ENCODE measurements around the gene CHN2.

CHN2 gene

DNA sequence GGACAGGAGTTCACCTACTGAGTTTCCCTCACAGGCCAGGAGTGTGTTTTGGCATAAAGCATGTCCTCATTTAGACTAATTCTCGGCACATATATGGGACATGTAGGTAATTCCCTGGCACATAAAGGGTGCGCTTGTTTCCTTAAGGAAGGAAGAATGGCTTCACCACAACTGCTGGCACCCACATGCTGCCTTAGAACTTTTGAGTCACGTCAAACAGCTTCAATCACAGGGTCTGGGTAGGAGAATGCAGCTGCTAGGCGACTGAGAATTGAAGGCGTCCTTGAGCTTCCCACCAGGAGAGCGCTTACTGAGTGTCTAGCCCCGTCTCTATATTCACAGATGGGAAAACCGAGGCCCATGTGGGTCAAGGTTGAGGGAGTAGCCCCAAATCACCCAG is 146.1 kb downstream of the CHN2 start:
- no peak for FAIRE-seq

DNA sequence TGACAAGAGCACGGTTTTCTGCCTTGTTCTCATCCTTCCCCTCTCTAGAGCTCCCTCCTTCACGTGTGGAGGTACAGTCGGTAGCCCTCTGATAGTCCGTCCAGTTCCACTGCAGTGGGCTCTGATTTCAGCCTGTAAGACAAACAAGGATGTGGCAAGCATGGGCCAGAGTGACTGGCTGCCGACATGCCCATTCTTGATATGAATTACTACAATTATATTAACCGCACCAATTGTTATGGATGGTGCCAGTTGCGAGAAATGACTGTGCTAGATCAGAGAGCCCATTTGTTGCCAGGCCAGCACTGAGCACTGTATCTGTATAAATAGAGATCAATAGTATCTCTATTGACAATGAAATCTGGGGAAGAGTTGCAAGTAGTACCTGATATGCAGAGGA is 146.6 kb downstream of the CHN2 start:
- FAIRE-seq, result no peak

DNA sequence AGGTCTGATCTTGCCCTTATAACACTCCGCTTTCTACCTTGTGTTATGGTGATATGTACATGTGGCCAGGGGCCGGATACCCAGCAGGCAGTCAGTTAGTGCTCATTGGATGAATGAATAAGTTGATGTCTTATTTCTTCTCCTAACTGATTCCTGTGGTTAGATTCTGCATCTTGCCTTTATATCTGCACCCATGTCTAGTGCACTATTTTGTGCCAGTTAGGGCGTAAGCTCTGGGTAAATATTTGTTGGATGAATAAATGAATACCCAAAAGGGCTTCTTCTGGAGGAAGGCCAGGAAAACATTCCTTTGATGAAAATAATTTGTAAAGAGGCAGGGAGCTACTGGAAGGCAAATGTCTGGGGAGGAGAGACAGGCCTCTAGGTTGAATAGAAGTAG is 148.2 kb downstream of the CHN2 start:
- FAIRE-seq, result no peak

DNA sequence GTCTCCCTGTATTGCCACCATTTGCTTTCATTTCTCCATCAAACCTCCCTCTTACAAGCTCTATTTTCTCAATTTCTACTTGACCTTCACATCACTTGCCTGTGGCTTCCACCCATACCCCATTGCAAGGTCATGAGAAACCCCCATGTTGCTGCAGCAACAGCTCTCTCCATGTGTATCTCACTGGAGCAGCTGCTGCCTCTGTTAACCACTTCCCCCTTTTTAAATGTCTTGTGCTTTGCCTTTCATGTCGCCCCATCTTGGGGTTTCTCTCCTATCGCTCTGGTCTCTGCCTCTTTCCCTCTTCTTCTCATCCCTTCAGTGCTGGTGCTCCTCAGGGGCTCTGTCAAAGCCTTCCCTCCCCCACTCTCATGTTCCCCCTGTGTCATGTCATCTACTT is 148.8 kb downstream of the CHN2 start:
- FAIRE-seq, result no peak

DNA sequence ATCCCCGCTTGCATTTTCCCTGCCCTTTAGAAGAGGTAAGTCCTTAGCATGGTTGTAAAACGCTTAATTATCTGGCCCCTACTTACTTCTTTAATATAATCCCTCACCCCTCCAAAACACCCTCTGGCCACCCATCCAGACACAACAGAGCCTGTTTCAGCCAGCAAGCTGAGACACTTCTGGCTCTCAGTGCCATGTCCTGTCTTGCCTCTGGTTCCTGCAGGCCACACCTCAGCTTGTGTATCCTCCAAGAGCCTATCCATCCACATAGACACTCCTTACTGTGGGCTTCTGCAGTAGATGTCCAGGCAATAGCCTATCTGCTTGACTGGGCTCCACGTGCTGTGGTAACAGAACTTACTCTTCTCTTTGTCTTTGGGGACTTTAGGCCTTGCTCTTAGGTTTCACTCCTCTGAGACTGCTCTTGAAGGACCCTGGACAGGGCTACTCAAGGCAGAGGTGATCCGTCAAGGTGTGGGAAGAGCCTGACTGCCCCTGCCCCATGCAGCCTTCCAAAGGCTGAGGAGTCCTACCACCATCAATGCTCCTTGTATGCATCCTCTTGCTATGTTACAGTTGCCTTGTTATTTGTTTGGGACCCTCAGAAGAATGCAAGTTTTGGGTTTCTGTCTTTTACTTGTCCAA is 149.9 kb downstream of the CHN2 start:
- no peak for FAIRE-seq

DNA sequence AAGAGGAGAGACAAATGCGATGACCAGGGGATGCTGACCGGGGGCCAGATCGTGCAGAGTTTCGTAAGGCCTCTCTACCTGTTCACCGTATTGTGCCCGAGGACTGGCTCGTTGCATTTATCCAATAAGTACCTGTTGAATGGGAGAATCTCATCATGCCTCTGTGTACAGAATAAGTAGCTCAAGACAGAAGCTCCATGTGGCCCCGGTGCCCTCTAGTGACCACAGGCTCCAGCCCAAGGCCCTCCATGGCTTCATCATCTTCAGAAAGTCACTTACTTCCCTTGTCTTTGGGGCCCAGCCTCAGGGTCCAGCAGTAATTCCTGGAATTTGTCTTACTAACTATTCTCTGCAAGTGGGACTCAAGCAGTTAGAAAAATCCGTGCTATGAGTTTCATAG is 151.0 kb downstream of the CHN2 start:
- FAIRE-seq, result no peak

DNA sequence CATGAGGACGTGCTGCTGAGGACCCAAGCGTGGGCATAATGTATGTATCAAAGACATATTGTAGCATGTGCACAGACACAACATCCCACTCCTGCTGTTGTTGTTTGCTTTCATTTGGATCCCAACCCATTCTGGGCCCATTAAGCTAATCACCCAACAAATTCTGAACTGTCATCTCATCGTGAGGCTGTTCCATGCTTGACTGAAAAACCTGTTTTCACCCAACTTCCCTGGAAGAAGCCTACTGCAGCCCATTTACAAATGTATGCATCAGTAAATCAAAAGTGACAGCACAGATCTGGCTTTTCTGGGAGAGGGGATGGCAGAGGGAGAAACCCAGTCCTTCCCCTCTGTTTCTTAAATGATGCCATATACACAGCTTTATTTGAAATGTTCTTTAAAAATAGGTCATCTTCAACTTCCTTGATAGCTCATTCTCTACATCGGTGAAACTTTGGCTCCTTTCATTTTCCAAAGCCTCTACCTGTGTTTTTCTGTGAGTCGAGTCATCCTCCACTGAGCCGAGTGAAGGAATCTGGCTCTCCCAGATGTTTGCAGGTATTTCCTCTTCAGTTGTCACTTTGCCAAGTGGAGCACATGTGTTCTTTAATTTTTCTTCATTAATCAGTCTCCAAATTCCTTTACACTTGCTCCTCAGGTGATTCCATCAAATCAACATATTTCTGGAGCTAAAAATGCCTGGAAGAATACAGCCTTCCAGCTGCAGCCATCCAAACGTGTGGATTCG is 151.8 kb downstream of the CHN2 start:
- FAIRE-seq, result no peak

DNA sequence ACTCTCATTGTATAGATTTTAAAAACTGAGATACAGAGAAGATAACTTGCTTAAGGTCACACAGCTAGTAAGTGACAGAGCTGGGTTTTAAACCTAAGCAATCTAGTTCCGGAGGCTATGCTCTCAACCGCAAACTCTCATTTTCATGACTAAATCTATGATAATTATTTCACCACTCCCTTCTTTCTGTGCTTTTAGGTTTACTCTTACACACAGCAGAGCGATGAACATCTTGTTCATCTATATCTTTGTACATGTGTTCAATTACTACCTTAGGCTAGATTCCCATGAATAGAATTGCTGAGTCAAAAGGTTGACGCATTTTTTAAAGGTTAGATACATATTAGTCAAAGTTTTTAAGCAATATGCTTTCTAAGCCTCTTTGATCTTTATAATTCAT is 154.8 kb downstream of the CHN2 start:
- no peak for FAIRE-seq

DNA sequence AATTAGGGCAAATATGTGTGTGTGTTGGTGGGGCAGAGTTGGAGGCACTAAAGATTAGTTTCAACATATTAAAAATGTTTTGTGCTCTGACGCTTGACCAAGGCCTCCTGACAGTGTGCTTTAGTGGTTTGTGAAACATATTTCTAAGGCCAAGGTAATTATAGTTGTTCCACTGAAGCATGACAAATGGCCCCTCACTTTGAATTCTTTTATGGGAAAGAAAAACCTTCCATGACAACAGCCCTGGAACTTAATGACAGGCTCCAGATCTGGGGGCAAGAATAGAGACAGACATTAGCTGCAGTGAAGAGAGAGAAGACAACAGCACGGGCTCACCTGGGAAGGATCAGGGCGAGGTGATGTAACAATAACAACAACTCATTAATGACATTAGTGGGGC is 155.8 kb downstream of the CHN2 start:
- FAIRE-seq, result no peak

DNA sequence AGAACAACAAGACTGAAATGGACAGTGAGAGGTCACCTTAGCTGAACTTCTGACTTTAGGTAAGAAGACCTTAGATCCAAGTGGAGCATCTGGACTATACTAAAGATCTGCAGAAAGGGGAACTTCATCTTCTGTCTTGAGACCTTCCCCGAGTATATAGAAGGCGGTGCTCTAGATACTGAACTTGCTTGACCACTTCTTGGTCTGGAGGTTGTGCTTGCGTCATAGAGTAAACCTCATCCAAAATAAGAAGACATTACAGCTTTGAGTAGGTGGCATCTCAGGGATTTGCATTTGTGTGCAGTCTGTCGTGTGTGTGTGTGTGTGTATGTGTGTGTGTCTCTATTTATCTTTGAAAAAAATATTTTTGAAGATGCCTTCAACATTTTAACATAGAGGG is 157.5 kb downstream of the CHN2 start:
- FAIRE-seq, result no peak

DNA sequence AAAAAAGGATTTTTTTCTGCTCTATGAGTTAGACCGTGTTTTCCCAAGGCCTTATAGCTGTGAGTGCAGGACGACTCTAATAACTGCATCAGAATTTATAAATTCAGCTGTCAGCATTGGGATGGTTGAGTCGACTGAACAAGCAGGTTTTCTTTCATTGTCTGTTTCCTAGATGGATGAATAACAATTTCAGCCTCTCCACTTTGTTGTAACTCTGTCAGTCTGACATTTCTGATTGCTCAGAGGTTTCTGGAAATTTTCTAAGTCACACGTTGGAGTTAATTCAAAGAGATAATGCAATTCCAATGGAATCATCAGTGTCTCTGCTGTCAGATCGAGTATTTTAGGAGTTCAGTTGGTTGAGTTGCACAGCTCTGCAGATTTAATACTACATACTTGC is 159.2 kb downstream of the CHN2 start:
- FAIRE-seq, result no peak

DNA sequence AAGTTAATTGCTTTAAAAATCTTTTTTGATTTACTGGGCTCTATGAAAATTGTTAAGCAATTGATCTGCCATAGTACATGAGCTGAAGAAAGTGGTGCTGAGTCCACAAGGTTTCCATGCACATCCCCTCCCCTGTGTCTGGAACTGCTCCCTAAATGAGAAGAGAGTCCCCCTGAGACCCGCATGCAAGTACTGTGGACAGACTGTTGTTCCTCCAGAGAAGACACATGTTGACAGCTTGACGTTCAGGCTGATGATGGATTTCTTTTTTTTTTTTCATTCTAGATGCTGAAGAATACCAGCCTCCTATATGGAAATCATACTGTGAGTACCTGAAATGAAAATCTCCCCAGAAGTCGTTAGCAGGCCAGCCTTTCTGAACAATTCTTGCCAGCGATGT is 159.8 kb downstream of the CHN2 start:
- no peak for FAIRE-seq

DNA sequence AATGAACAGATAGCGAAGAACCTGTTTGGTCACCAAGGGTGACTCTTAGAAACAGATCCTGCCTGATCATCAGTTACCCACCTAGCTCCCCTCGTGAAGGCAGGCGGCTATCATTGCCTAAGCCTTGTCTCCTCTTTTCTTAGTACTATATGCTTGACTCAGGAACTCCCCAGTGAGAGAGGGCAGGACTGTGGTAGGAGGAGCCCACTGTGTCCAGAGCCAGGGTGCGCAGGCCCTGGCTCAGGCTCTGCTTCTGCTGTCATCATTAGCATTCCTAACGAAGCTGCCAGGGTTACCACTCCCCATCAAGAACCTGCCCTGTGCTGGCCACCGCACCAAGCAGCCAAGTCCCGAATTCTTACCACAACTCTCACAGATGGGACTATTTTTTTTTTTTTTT is 160.8 kb downstream of the CHN2 start:
- no peak for FAIRE-seq

DNA sequence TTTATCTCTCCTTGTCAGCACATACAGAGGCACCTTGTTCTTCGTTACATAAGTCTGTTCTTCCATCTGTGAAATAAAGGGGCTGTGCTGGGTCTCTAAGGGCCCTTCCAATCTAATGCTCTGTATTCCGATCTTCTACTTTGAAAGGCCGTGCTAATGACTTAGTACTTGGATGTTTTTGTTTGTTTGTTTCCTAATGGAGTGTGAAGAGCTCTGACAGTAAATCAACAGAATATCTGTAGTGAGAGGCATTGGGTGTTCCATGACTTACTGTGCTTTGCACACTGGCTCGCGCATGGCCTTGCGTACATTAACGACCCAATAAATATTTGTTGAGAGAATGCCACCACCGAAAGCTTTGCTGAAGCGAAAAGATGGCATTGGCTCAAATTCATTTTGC is 162.1 kb downstream of the CHN2 start:
- no peak for FAIRE-seq

DNA sequence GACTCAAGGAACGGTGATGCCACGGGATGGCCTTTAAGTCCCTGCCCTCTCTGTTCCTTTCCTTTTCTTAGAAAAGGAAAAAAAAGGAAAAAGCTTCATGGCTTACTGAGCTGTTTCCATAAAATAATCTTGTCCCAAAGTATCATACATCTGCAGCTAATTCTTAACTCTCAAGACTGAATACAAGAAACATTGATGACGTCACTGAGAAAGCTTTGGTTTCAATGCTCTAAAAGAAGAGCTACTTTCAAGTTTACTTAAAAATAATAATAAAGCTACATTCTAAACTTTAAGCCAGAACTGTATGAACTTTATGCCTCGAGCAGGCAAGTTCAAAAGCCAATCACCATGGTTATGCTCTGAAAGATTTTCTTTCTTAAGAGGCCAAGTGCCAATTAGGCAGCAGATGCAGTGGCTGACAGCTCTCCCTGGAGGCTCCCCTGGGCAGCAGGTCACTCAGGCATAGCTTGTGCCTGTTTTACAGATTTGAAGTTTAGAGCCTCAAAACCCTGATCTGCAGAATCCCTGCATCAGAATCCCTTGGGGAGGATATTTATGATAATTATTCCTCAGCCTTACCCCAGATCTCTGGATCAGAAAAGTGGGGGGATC is 165.0 kb downstream of the CHN2 start:
- FAIRE-seq, result no peak

DNA sequence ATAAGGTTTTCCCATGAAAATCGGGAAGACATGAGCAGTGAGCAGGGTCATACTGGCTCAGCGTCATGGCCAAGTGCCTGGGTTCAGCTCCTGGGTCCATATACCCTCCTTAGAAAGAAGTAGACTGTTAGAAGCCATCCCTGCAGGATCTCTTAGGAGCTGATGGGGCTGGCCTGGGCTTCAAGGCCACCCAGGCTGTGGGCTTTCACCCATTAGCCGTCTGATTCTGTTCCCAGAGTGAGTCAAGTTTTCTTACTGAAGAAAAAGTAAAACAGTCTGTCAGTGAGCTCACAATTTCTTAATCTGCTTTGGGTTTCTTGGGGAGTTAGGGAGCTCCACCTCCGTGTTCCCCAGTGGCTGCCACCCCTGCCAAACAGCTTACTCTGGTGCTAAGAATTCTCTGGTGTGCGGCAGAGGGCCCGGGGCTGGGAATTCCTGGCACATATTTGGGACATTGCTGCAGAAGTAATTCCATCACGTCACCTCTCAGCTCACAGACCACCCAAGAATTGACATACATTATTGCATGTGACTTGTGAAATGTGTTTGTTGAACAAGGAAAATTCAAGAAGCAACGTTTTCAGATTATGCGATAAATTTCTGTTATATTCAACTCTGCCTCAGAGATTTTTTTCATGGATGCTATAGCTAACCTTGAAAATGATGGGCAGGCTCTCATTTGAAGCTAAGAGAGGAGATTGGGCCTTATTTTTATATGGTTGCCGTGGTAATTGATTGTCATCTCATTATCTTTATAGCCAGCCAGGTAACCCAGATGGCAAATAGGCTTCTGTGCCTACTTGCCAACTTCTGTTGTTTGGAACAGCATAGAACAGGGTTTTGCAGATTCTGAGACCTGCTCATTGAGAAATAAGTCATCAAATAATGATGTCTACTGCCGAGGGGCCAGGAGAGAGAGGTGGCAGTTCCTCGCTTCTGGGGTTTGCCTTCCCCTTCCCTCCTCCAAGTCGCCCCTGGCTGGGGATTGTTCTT is 166.4 kb downstream of the CHN2 start:
- no peak for FAIRE-seq

DNA sequence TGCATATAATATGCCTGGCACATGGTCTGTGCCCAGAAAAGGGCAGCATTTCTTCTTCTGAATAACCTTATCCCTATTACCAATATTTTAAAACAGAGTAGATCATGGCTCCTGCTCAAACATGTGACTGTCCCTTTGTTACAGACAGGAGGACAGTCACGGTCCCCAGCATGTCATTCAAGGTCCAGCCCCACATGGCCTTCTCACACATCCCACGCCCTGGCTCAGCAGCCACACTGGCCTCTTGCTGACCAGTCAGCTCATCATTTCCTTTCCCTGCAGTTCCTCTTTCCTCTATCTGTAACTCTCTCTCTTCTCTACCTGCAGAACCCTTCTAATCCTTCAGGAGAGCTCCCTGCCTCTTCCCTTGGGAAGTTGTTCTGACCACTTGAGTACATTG is 167.8 kb downstream of the CHN2 start:
- no peak for FAIRE-seq

DNA sequence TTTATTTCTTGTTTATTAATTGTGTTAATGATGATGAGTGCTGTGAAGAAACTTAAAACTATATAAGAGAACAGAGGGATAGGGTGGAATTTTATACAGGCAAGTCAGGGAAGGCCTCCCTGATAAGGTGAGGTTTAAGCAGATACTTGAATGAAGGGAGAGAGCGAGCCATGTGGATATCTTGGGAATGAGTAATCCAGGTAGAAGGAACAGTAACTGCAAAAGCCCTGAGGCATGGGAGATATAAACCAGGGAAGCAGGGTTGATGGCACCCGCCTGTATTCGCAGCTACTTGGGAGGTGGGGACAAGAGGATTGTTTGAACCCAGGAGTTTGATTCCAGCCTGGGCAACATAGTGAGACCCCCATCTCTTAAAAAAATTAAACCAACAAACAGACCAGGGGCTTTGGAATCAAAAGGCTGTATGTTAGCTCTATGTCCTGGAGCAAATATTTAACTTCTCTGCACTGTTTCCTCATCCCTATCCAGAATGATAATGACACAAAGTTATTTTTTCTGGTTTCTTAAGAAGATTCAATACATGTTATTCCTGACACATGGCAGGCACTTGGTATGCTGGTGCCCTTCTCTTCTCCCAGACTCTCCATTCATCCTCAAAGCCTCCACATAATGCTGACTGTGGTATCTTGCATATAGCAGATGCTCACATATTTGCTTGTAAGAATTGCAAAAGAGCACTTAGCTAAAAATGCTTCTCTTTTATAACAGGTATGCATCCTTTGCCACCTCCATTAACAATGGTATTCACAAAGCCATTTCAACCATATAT is 169.3 kb downstream of the CHN2 start:
- no peak for FAIRE-seq

DNA sequence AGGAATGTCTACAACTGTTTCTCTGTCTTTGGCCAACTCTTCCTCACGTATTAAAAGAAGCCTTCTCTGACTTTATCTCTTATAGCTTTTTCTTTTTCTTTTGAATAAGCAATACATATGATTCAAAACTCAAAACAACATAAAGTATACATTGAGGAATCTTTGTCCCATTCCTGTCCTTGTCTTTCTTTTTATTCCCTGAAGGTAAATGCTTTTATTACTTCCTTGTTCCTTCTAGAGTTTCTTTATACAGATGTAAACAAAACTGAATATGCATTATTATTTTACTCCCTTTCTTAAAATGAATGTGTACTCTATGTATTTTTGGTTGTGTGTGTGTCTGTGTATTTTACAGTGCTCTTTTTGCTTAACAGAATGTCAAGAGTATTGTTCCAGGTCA is 170.1 kb downstream of the CHN2 start:
- FAIRE-seq, result no peak

DNA sequence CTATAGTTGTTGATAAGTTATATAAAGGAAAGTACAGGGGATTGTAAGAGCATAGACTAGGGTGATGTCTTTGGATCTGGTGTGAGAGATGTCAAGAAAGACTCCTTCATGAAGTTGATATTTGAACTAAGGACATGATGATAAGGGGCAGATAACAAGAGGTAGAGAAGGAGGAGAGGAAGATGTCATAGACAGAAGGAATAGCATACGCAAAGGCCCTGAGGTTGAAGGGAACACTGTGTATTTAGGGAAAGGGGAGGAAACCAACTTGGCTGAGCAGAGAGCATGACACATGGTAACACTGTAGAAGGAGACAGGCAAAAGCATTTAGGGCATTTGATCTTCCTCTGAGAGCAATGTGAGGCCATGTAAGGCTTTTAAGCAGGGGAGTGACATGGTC is 170.8 kb downstream of the CHN2 start:
- no peak for FAIRE-seq

DNA sequence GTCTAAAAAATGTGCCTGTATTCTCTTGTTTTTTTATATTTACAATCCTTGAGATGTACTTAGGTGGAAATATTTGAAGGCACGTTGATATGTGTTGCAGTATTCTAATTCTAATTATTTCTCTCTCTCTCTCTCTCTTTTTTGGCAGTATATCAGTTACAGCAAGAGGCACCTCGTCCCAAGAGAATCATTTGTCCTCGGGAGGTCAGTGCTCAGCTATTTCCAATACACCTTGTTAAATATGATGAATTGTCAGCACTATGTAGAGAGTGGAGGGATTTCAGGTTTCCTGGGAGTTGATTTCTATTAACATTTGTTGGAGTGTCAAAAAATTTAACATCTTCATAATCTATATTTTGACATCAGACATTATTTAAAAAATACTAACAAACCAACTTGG is 173.2 kb downstream of the CHN2 start:
- no peak for FAIRE-seq

DNA sequence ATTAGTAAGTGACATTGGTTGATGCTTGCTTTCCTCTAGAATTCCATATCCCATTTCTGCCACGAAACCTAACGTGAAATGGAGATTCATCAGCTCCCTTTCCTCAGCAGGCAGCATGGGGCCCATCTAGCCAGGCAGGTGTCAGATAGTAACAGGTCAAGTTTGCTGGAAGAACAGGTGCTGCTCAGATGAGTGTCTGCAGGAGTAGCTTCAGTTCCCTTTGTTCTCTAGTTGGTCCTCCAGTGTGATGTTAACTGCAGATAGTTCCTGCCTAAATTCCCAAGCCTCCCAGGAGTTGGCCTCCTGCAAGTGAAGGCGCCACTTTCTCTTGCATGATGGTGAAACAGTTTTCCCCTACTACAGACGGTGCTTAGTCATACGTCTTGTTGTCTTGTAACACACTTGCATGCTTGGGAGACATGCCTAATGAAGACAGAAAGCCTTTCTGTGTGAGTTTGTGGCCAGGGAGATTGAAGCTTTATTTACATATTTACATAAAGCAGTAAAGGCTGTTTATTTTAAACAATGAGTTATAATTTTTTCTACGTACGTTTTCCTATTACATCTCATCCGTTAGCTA is 175.4 kb downstream of the CHN2 start:
- FAIRE-seq, result no peak
